OCI-LY1 (cell line): Measurements from ENCODE around the gene LRP10.

ENCODE experiments used
- H2AFZ ChIP-seq: fragments of 200-600 bp; sonication (generic), shearing (Covaris generic); 2 replicates; pipeline ENCODE4 v1.6.0; 2014; ENCODE audit warnings: antibody characterized with exemption, mild to moderate bottlenecking, low read length
- H3F3A ChIP-seq: fragments of 200-600 bp; sonication (generic), shearing (Covaris generic); 2 replicates; pipeline ENCODE4 v1.6.0; 2014; ENCODE audit warnings: mild to moderate bottlenecking, antibody characterized with exemption, low read length, moderate library complexity; ENCODE audit not compliant: insufficient read depth
- H3K27ac ChIP-seq: fragments of 200-600 bp; sonication (generic); 2 replicates; pipeline ENCODE4 v1.5.1; 2014; ENCODE audit warnings: low read length, mixed run types, mild to moderate bottlenecking, low read depth; ENCODE audit not compliant: poor library complexity, severe bottlenecking
- H3K27me3 ChIP-seq: fragments of 200-600 bp; sonication (generic); 2 replicates; pipeline ENCODE4 v1.6.0; 2014; ENCODE audit warnings: antibody characterized with exemption, mild to moderate bottlenecking, low read length, moderate library complexity; ENCODE audit not compliant: insufficient read depth
- H3K36me3 ChIP-seq: fragments of 200-600 bp; sonication (generic); 2 replicates; pipeline ENCODE4 v1.6.1; 2014; ENCODE audit warnings: mild to moderate bottlenecking, antibody characterized with exemption, low read length, moderate library complexity, mixed read lengths; ENCODE audit not compliant: insufficient read depth
- H3K4me1 ChIP-seq: fragments of 200-600 bp; sonication (generic); 2 replicates; pipeline ENCODE4 v1.5.1; 2014; ENCODE audit warnings: mild to moderate bottlenecking, low read length, moderate library complexity; ENCODE audit not compliant: insufficient read depth, severe bottlenecking
- H3K4me2 ChIP-seq: fragments of 200-600 bp; sonication (generic), shearing (Covaris generic); 2 replicates; pipeline ENCODE4 v1.6.1; 2014; ENCODE audit warnings: low read length
- H3K4me3 ChIP-seq: fragments of 200-600 bp; sonication (generic); 2 replicates; pipeline ENCODE4 v1.5.1; 2014; ENCODE audit warnings: low read length, low read depth, mild to moderate bottlenecking, mixed read lengths; ENCODE audit not compliant: poor library complexity, severe bottlenecking
- H3K79me2 ChIP-seq: fragments of 200-600 bp; shearing (Covaris generic); 2 replicates; pipeline ENCODE4 v1.6.1; 2016; ENCODE audit warnings: mixed run types, low read length, mixed read lengths; ENCODE audit not compliant: insufficient read depth
- H3K9ac ChIP-seq: fragments of 200-600 bp; sonication (generic), shearing (Covaris generic); 2 replicates; pipeline ENCODE4 v1.6.1; 2014; ENCODE audit warnings: mild to moderate bottlenecking, low read length, mixed read lengths
- H3K9me2 ChIP-seq: fragments of 200-600 bp; sonication (generic), shearing (Covaris generic); 2 replicates; pipeline ENCODE4 v1.6.1; 2014; ENCODE audit warnings: low read depth, mild to moderate bottlenecking, low read length, mixed read lengths
- H3K9me3 ChIP-seq: fragments of 200-600 bp; shearing (Covaris generic); 2 replicates; pipeline ENCODE4 v1.6.1; 2014; ENCODE audit warnings: low read length, mixed read lengths
- H4K20me1 ChIP-seq: fragments of 200-600 bp; sonication (generic), shearing (Covaris generic); 2 replicates; pipeline ENCODE4 v1.6.0; 2016; ENCODE audit warnings: mild to moderate bottlenecking, low read length; ENCODE audit not compliant: insufficient read depth
- CTCF ChIP-seq: fragments of 200-600 bp; sonication (generic), shearing (Covaris generic); IDR thresholded peaks from 2 replicates; pipeline ENCODE4 v1.5.1; 2017; ENCODE audit warnings: mild to moderate bottlenecking, antibody characterized with exemption, low read length, moderate library complexity, mixed read lengths
- EZH2 ChIP-seq: fragments of 200-600 bp; sonication (generic), shearing (Covaris generic); IDR thresholded peaks from 2 replicates; pipeline ENCODE4 v1.8.0; 2017; ENCODE audit warnings: borderline replicate concordance, mixed run types, mild to moderate bottlenecking, antibody characterized with exemption, low read length, moderate library complexity, mixed read lengths

Gene LRP10

GRCh38 chr14:22845103-22845394 lies 26.5 kb upstream of the LRP10 start:
- H3K9me2 ChIP-seq = no peaks in the 10 kb centered on the region
- H3K9me3 ChIP-seq = no peaks in the 10 kb centered on the region
- H3F3A ChIP-seq = no peaks in the 10 kb centered on the region
- no peaks in the 10 kb centered on the region for H3K79me2 ChIP-seq
- H3K27me3 ChIP-seq = no peaks in the 10 kb centered on the region; the same call in 1 of the 2 replicates
- TF ChIP-seq EZH2 = no peak
- no peak for TF ChIP-seq CTCF
- no peaks in the 10 kb centered on the region for H4K20me1 ChIP-seq
- H2AFZ ChIP-seq = no peak overlapping the region
- no peak overlapping the region for H3K9ac ChIP-seq
- H3K27ac ChIP-seq = no peak overlapping the region
- no peaks in the 10 kb centered on the region for H3K4me1 ChIP-seq
- H3K4me3 ChIP-seq = no peak overlapping the region
- no peaks in the 10 kb centered on the region for H3K36me3 ChIP-seq
- H3K4me2 ChIP-seq = no peak overlapping the region

- Histone ChIP-seq H3K9ac (no peak overlapping the region), H3K27ac (no peak overlapping the region), H3K9me3 (no peaks in the 10 kb centered on the region), H4K20me1 (no peaks in the 10 kb centered on the region), H3K9me2 (no peaks in the 10 kb centered on the region), H3K79me2 (no peaks in the 10 kb centered on the region), H3K27me3 (no peaks in the 10 kb centered on the region; the same call in 1 of the 2 replicates), H2AFZ (no peak overlapping the region), H3K4me1 (no peaks in the 10 kb centered on the region), H3K4me2 (no peak overlapping the region), H3K36me3 (no peaks in the 10 kb centered on the region), H3K4me3 (no peak overlapping the region), H3F3A (no peaks in the 10 kb centered on the region)
- TF ChIP-seq CTCF (no peak), EZH2 (no peak)
These were observed 25.5 kb upstream of the LRP10 start for GRCh38 chr14:22845821-22846625.

- Histone ChIP-seq H3K27me3 (no peaks in the 10 kb centered on the region; the same call in 1 of the 2 replicates), H3K9me2 (no peaks in the 10 kb centered on the region), H3K4me3 (no peak overlapping the region), H3K27ac (no peak overlapping the region), H3K9me3 (no peaks in the 10 kb centered on the region), H3F3A (no peaks in the 10 kb centered on the region), H3K36me3 (no peaks in the 10 kb centered on the region), H3K4me2 (no peak overlapping the region), H3K79me2 (no peaks in the 10 kb centered on the region), H4K20me1 (no peaks in the 10 kb centered on the region), H3K4me1 (no peaks in the 10 kb centered on the region), H3K9ac (no peak overlapping the region), H2AFZ (no peak overlapping the region)
- TF ChIP-seq CTCF (no peak), EZH2 (no peak)
These were observed 24.7 kb upstream of the LRP10 start for GRCh38 chr14:22846811-22847307.
